Liver (tissue), 9 donors: ENCODE results near the gene TPBGL. TPM values are rescaled to one million over a fixed set of nuclear protein-coding genes. Genes with fewer than 3 reads are reported as not detected.

Experiments
- DNase-seq: peaks from one replicate; pipeline ENCODE4 v3.0.0-alpha.2; 2017; ENCODE audit warnings: low spot score
- H3K27ac ChIP-seq, 2 donors: one replicate each; pipeline ENCODE4 v1.7.0; 2013; ENCODE audit warnings: inconsistent platforms in 2 of 2, low read length in 2 of 2, control low read depth in 1 of 2, low read depth in 1 of 2, mild to moderate bottlenecking in 1 of 2
- H3K27me3 ChIP-seq, 4 donors: one replicate each; pipeline versions ENCODE4 v1.6.1 to v1.7.0; 2013; ENCODE audit warnings: low read length in 3 of 4, inconsistent platforms in 1 of 4, mild to moderate bottlenecking in 1 of 4, moderate library complexity in 1 of 4; ENCODE audit not compliant: control insufficient read depth in 4 of 4, insufficient read depth in 4 of 4
- H3K36me3 ChIP-seq, 4 donors: one replicate each; pipeline versions ENCODE4 v1.6.1 to v1.7.0; 2013; ENCODE audit warnings: low read length in 3 of 4, mild to moderate bottlenecking in 3 of 4, low read depth in 1 of 4, moderate library complexity in 1 of 4; ENCODE audit not compliant: control insufficient read depth in 4 of 4, insufficient read depth in 3 of 4
- H3K4me1 ChIP-seq, 4 donors: one replicate each; pipeline versions ENCODE4 v1.6.1 to v1.7.0; 2013; ENCODE audit warnings: low read length in 3 of 4, mild to moderate bottlenecking in 3 of 4, moderate library complexity in 1 of 4; ENCODE audit not compliant: control insufficient read depth in 4 of 4, insufficient read depth in 4 of 4
- H3K4me3 ChIP-seq, 3 donors: one replicate each; pipeline versions ENCODE4 v1.6.1 to v1.7.0; 2013; ENCODE audit warnings: low read length in 3 of 3, control low read depth in 1 of 3, low read depth in 1 of 3, mild to moderate bottlenecking in 1 of 3
- H3K9ac ChIP-seq, 2 donors: one replicate each; pipeline ENCODE4 v1.7.0; 2013; ENCODE audit warnings: low read length in 2 of 2, mild to moderate bottlenecking in 2 of 2, moderate library complexity in 2 of 2, control low read depth in 1 of 2, low read depth in 1 of 2
- H3K9me3 ChIP-seq, 4 donors: one replicate each; pipeline versions ENCODE4 v1.6.1 to v1.7.0; 2013; ENCODE audit warnings: low read length in 3 of 4; ENCODE audit not compliant: control insufficient read depth in 4 of 4
- CTCF ChIP-seq: fragments of 150-350 bp; IDR thresholded peaks from 2 replicates; pipeline ENCODE4 v1.5.1; 2017; ENCODE audit warnings: improper control_type of control experiment, low read depth, low read length; ENCODE audit not compliant: missing input control
- EGR1 ChIP-seq, 2 donors: IDR thresholded peaks; 2 replicates each; pipeline ENCODE4 v1.6.1; 2016 to 2018; ENCODE audit warnings: antibody characterized with exemption in 2 of 2, low read depth in 2 of 2
- FOXA1 ChIP-seq: IDR thresholded peaks from 2 replicates; pipeline ENCODE4 v1.6.1; 2016; ENCODE audit warnings: antibody characterized with exemption
- FOXA2 ChIP-seq: IDR thresholded peaks from 2 replicates; pipeline ENCODE4 v1.6.1; 2016; ENCODE audit warnings: antibody characterized with exemption
- GABPA ChIP-seq, 2 donors: IDR thresholded peaks in 1 of 2; conservative IDR thresholded peaks in 1 of 2; 2 replicates each; pipeline ENCODE4 v1.6.1; 2016; ENCODE audit warnings: antibody characterized with exemption in 2 of 2, mild to moderate bottlenecking in 1 of 2, moderate library complexity in 1 of 2
- HNF4A ChIP-seq, 2 donors: conservative IDR thresholded peaks; 2 replicates each; pipeline ENCODE4 v1.6.1; 2016; ENCODE audit warnings: antibody characterized with exemption in 2 of 2, mild to moderate bottlenecking in 2 of 2
- HNF4G ChIP-seq: IDR thresholded peaks from 2 replicates; pipeline ENCODE4 v1.6.1; 2016; ENCODE audit warnings: antibody characterized with exemption
- JUND ChIP-seq, 2 donors: IDR thresholded peaks; 2 replicates each; pipeline ENCODE4 v1.6.1; 2016; ENCODE audit warnings: antibody characterized with exemption in 2 of 2
- MAX ChIP-seq: IDR thresholded peaks from 2 replicates; pipeline ENCODE4 v1.6.1; 2016; ENCODE audit warnings: antibody characterized with exemption
- NR2F2 ChIP-seq: IDR thresholded peaks from 2 replicates; pipeline ENCODE4 v1.6.1; 2016; ENCODE audit warnings: antibody characterized with exemption
- RAD21 ChIP-seq, 2 donors: IDR thresholded peaks; 2 replicates each; pipeline ENCODE4 v1.6.1; 2016; ENCODE audit warnings: antibody characterized with exemption in 2 of 2, mild to moderate bottlenecking in 2 of 2
- REST ChIP-seq: IDR thresholded peaks from 2 replicates; pipeline ENCODE4 v1.6.1; 2016; ENCODE audit warnings: antibody characterized with exemption, mild to moderate bottlenecking
- RXRA ChIP-seq, 2 donors: IDR thresholded peaks; 2 replicates each; pipeline ENCODE4 v1.6.1; 2017 to 2018; ENCODE audit warnings: antibody characterized with exemption in 2 of 2, mild to moderate bottlenecking in 1 of 2
- SP1 ChIP-seq: IDR thresholded peaks from 2 replicates; pipeline ENCODE4 v1.6.1; 2018; ENCODE audit warnings: antibody characterized with exemption, mild to moderate bottlenecking
- TAF1 ChIP-seq: conservative IDR thresholded peaks from 2 replicates; pipeline ENCODE4 v1.6.1; 2016; ENCODE audit warnings: antibody characterized with exemption, mild to moderate bottlenecking
- YY1 ChIP-seq: IDR thresholded peaks from 2 replicates; pipeline ENCODE4 v1.6.1; 2016; ENCODE audit warnings: antibody characterized with exemption, mild to moderate bottlenecking
- WGBS: extraction: QIAGEN DNeasy Blood & Tissue Kit; methylation state at CpG from one replicate; pipeline ENCODE4 v1.1.7; 2013; 5-methylcytosine and 5-hydroxymethylcytosine counted together
- polyA plus RNA-seq, 2 donors: library from polyadenylated mRNA; stranded (reverse) in 1 of 2; unstranded in 1 of 2; fragments of 200-250 nt in 1 of 2; fragments of >200 nt in 1 of 2; fragmentation: Nextera tagmentation in 1 of 2; extraction: Ambion mirVana in 1 of 2; gene quantifications; one replicate each; pipeline versions ENCODE4 v1.2.1 to v1.2.3, GENCODE V29; 2013 to 2015
- total RNA-seq, 2 donors: library from RNA; depleted of rRNA; stranded (reverse); fragments of >200 nt; gene quantifications; one replicate each; pipeline ENCODE4 v1.2.3, GENCODE V29; 2014
- TF ChIP-seq, protein P1 (sequence below): IDR thresholded peaks from 2 replicates; pipeline ENCODE4 v1.6.1; 2016; ENCODE audit warnings: antibody characterized with exemption
- TF ChIP-seq, protein P2 (sequence below): IDR thresholded peaks from 2 replicates; pipeline ENCODE4 v1.6.1; 2016; ENCODE audit warnings: antibody characterized with exemption
- donor health status: healthy.
- donor health status: healthy.
- donor health status: healthy.
- donor health status: healthy.
- donor health status: healthy.

The TPBGL gene
- total and polyA plus RNA-seq, 4 donors = 0.05 TPM; not detected in 3

GRCh38 chr11:75289919-75290318, 49.3 kb downstream of the TPBGL start:
- no peak overlapping the region for H3K27ac ChIP-seq
- WGBS = 96% methylated on average over 12 of the region's 12 CpGs
- peaks cover 0 to 8% (median 0%) of the 10 kb centered on the region in 4 donors for H3K4me1 ChIP-seq
- no peaks in the 10 kb centered on the region for H3K9me3 ChIP-seq
- H3K4me3 ChIP-seq = no peak overlapping the region
- H3K27me3 ChIP-seq = no peaks in the 10 kb centered on the region
- TF ChIP-seq TAF1 (no peak), EGR1 (IDR thresholded peaks at IDR 0.05; ENCODE audit: low read depth in 2 of 2) (no peak), REST (no peak), JUND (IDR thresholded peaks at IDR 0.05) (no peak), HNF4A (conservative IDR thresholded peaks at IDR 0.05) (no peak), NR2F2 (no peak), GABPA (IDR thresholded peaks at IDR 0.05 in 1 of 2, conservative IDR thresholded peaks at IDR 0.05 in 1 of 2) (no peak), RXRA (IDR thresholded peaks at IDR 0.05) (no peak), FOXA2 (no peak), HNF4G (no peak), MAX (no peak), FOXA1 (no peak), SP1 (no peak), YY1 (no peak), RAD21 (IDR thresholded peaks at IDR 0.05) (no peak)
- TF ChIP-seq, protein P1, sequence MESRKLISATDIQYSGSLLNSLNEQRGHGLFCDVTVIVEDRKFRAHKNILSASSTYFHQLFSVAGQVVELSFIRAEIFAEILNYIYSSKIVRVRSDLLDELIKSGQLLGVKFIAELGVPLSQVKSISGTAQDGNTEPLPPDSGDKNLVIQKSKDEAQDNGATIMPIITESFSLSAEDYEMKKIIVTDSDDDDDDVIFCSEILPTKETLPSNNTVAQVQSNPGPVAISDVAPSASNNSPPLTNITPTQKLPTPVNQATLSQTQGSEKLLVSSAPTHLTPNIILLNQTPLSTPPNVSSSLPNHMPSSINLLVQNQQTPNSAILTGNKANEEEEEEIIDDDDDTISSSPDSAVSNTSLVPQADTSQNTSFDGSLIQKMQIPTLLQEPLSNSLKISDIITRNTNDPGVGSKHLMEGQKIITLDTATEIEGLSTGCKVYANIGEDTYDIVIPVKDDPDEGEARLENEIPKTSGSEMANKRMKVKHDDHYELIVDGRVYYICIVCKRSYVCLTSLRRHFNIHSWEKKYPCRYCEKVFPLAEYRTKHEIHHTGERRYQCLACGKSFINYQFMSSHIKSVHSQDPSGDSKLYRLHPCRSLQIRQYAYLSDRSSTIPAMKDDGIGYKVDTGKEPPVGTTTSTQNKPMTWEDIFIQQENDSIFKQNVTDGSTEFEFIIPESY = no peak
- TF ChIP-seq, protein P2, sequence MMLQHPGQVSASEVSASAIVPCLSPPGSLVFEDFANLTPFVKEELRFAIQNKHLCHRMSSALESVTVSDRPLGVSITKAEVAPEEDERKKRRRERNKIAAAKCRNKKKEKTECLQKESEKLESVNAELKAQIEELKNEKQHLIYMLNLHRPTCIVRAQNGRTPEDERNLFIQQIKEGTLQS = no peak
- H3K36me3 ChIP-seq = peaks cover 0 to 11% (median 5%) of the 10 kb centered on the region in 4 donors
- no peak for DNase-seq
- no peak overlapping the region for H3K9ac ChIP-seq

DNA sequence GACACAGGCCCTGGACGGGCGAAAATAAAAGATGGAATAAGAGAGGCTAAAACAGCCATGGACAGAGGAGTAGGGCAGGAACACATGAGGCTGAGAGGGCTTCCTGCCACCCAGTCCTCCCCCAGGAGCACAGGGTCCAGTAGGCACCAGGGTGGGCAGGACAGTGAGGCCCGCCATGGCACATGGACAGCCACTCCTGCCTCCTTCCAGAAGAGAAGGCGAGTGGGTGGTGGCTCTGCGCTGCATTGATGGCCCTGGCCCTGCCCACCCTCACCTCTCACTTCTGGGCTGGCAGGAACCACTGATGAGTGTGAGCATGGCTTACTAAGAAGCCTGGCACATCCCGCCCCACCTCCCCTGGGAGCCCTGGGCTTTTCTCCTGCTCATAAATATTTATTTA, 51.2 kb downstream of the TPBGL start:
- Histone ChIP-seq H3K9me3 (no peaks in the 10 kb centered on the region), H3K27ac (no peak overlapping the region), H3K36me3 (peaks cover 0 to 4% (median under 1%) of the 10 kb centered on the region in 4 donors), H3K4me1 (peaks cover 0 to 8% (median 0%) of the 10 kb centered on the region in 4 donors), H3K4me3 (no peak overlapping the region), H3K9ac (no peak overlapping the region), H3K27me3 (no peaks in the 10 kb centered on the region)
- WGBS = 97% methylated on average over 6 of the region's 6 CpGs
- no peak for DNase-seq
- TF ChIP-seq YY1 (no peak), HNF4A (conservative IDR thresholded peaks at IDR 0.05) (no peak), JUND (IDR thresholded peaks at IDR 0.05) (no peak), EGR1 (IDR thresholded peaks at IDR 0.05; ENCODE audit: low read depth in 2 of 2) (no peak), TAF1 (no peak), MAX (no peak), GABPA (IDR thresholded peaks at IDR 0.05 in 1 of 2, conservative IDR thresholded peaks at IDR 0.05 in 1 of 2) (no peak), RAD21 (IDR thresholded peaks at IDR 0.05) (no peak), REST (no peak), NR2F2 (no peak), FOXA1 (no peak), CTCF (no peak)
- TF ChIP-seq, protein P1 = no peak
